Mesenchymal stem cell (in vitro differentiated cells and primary cell): ENCODE results near the gene VRK2.

Experiments used
- DNase-seq: peaks from one replicate; pipeline ENCODE4 v3.0.0-alpha.2; 2013
- H2AFZ ChIP-seq: one replicate; pipeline ENCODE4 v1.6.1; 2013; ENCODE audit warnings: low read depth, mild to moderate bottlenecking, control low read depth, inconsistent platforms, low read length, moderate library complexity
- H2AK5ac ChIP-seq: 2 replicates; pipeline ENCODE4 v1.6.1; 2013; ENCODE audit warnings: low read length, moderate library complexity, mild to moderate bottlenecking, inconsistent platforms; ENCODE audit not compliant: severe bottlenecking
- H2BK120ac ChIP-seq: one replicate; pipeline ENCODE4 v1.6.1; 2013; ENCODE audit warnings: low read depth, mild to moderate bottlenecking, inconsistent platforms, low read length, moderate library complexity
- H2BK12ac ChIP-seq, 2 experiments: one replicate each; pipeline ENCODE4 v1.6.1; 2013; ENCODE audit warnings: inconsistent platforms in 2 of 2, low read length in 2 of 2, mild to moderate bottlenecking in 2 of 2, moderate library complexity in 2 of 2, control low read depth in 1 of 2
- H2BK15ac ChIP-seq: one replicate; pipeline ENCODE4 v1.6.1; 2013; ENCODE audit warnings: mild to moderate bottlenecking, low read depth, inconsistent platforms; ENCODE audit not compliant: poor library complexity, severe bottlenecking
- H2BK5ac ChIP-seq: 2 replicates; pipeline ENCODE4 v1.6.1; 2013; ENCODE audit warnings: low read depth, mild to moderate bottlenecking, low read length, control low read depth, inconsistent platforms; ENCODE audit not compliant: poor library complexity, severe bottlenecking
- H3K14ac ChIP-seq, 2 experiments: one replicate each; pipeline ENCODE4 v1.6.1; 2013; ENCODE audit warnings: inconsistent platforms in 2 of 2, low read length in 2 of 2, control low read depth in 1 of 2, mild to moderate bottlenecking in 1 of 2, moderate library complexity in 1 of 2
- H3K18ac ChIP-seq, 2 experiments: one replicate each; pipeline ENCODE4 v1.6.1; 2013; ENCODE audit warnings: inconsistent platforms in 2 of 2, low read length in 2 of 2, control low read depth in 1 of 2, low read depth in 1 of 2, mild to moderate bottlenecking in 1 of 2
- H3K23ac ChIP-seq, 2 experiments: one replicate each; pipeline ENCODE4 v1.6.1; 2013; ENCODE audit warnings: inconsistent platforms in 2 of 2, low read length in 2 of 2, mild to moderate bottlenecking in 2 of 2, moderate library complexity in 2 of 2, control low read depth in 1 of 2
- H3K27ac ChIP-seq: 2 replicates; pipeline ENCODE4 v1.5.1; 2013; ENCODE audit warnings: mild to moderate bottlenecking, moderate library complexity, low read length, control low read depth, inconsistent platforms; ENCODE audit not compliant: poor library complexity, severe bottlenecking
- H3K27me3 ChIP-seq, 2 experiments: 2 replicates each; pipeline versions ENCODE4 v1.6.1 to v1.7.0; 2013; ENCODE audit warnings: low read length in 2 of 2, mild to moderate bottlenecking in 2 of 2, moderate library complexity in 2 of 2, control low read depth in 1 of 2, inconsistent platforms in 1 of 2; ENCODE audit not compliant: control insufficient read depth in 1 of 2, insufficient read depth in 1 of 2
- H3K36me3 ChIP-seq, 2 experiments: 2 replicates each; pipeline versions ENCODE4 v1.6.1 to v1.7.0; 2013; ENCODE audit warnings: low read length in 2 of 2, control low read depth in 1 of 2, inconsistent platforms in 1 of 2, low read depth in 1 of 2, mild to moderate bottlenecking in 1 of 2; ENCODE audit not compliant: insufficient read depth in 2 of 2, control insufficient read depth in 1 of 2
- H3K4ac ChIP-seq, 2 experiments: one replicate each; pipeline ENCODE4 v1.6.1; 2013; ENCODE audit warnings: inconsistent platforms in 2 of 2, low read length in 2 of 2, mild to moderate bottlenecking in 2 of 2, moderate library complexity in 2 of 2, control low read depth in 1 of 2, low read depth in 1 of 2
- H3K4me1 ChIP-seq: 2 replicates; pipeline ENCODE4 v1.6.1; 2013; ENCODE audit warnings: low read depth, low read length, control low read depth; ENCODE audit not compliant: control insufficient read depth, insufficient read depth
- H3K4me2 ChIP-seq: 2 replicates; pipeline ENCODE4 v1.6.1; 2013; ENCODE audit warnings: low read length, mild to moderate bottlenecking, inconsistent platforms; ENCODE audit not compliant: poor library complexity, severe bottlenecking
- H3K4me3 ChIP-seq, 2 experiments: 2 replicates each; pipeline versions ENCODE4 v1.5.1 to v1.7.0; 2013; ENCODE audit warnings: low read length in 2 of 2, mild to moderate bottlenecking in 2 of 2, control low read depth in 1 of 2, low read depth in 1 of 2; ENCODE audit not compliant: insufficient read depth in 1 of 2
- H3K79me1 ChIP-seq: replicated peaks from 2 replicates; pipeline ENCODE4 v1.6.1; 2013; ENCODE audit warnings: mild to moderate bottlenecking, control low read depth, low read length, inconsistent platforms; ENCODE audit not compliant: poor library complexity, severe bottlenecking
- H3K9ac ChIP-seq: 2 replicates; pipeline ENCODE4 v1.7.0; 2013; ENCODE audit warnings: mild to moderate bottlenecking, low read length, moderate library complexity
- H3K9me3 ChIP-seq: 2 replicates; pipeline ENCODE4 v1.7.0; 2013; ENCODE audit warnings: mild to moderate bottlenecking, low read length; ENCODE audit not compliant: control insufficient read depth
- H4K8ac ChIP-seq: one replicate; pipeline ENCODE4 v1.6.1; 2013; ENCODE audit warnings: inconsistent platforms, mild to moderate bottlenecking, low read length, moderate library complexity
- H4K91ac ChIP-seq: one replicate; pipeline ENCODE4 v1.6.1; 2013; ENCODE audit warnings: mild to moderate bottlenecking, low read length, inconsistent platforms
- WGBS: methylation state at CpG from one replicate; pipeline ENCODE4 v1.1.7; 2013; ENCODE audit warnings: mixed read lengths; 5-methylcytosine and 5-hydroxymethylcytosine counted together

The VRK2 gene

DNA sequence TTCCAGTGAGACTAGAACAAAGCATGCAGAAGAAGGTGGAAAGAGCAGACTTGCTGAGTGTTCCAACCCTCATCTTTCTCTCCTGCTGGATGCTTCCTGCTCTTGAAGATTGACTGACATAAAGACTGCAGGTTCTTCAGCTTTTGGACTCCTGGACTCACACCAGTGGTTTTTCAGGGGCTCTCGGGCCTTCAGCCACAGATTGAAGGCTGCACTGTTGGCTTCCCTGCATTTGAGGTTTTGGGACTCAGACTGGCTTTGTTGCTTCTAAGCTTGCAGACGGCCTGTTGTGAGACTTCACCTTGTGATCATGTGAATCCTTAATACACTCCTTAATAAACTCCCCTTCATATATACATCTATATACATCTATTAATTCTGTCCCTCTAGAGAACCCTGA lies 20.4 kb downstream of the VRK2 start:
- H4K8ac ChIP-seq, result no peak overlapping the region
- H3K36me3 ChIP-seq, result peaks cover 0 to 24% of the 10 kb centered on the region in 2 experiments
- no peak overlapping the region for H3K18ac ChIP-seq
- H2BK120ac ChIP-seq, result no peak overlapping the region
- no peaks in the 10 kb centered on the region for H3K27me3 ChIP-seq
- no peak overlapping the region for H3K23ac ChIP-seq
- no peak overlapping the region for H4K91ac ChIP-seq
- no peak overlapping the region for H2BK15ac ChIP-seq
- no peak overlapping the region for H3K4me2 ChIP-seq
- H3K4ac ChIP-seq, result no peak overlapping the region
- H2BK12ac ChIP-seq, result no peak overlapping the region
- DNase-seq, result no peak
- H3K9me3 ChIP-seq, result peaks cover 3% of the 10 kb centered on the region
- H3K4me3 ChIP-seq, result no peak overlapping the region
- no peaks in the 10 kb centered on the region for H3K4me1 ChIP-seq
- H3K79me1 ChIP-seq, result peaks cover 14% of the 10 kb centered on the region
- H3K9ac ChIP-seq, result no peak overlapping the region
- no peak overlapping the region for H2BK5ac ChIP-seq
- WGBS, result 97% methylated on average over 2 of the region's 2 CpGs
- no peak overlapping the region for H3K14ac ChIP-seq
- no peak overlapping the region for H2AFZ ChIP-seq
- no peak overlapping the region for H3K27ac ChIP-seq
- H2AK5ac ChIP-seq, result no peak overlapping the region

GRCh38 chr2:58070765-58071164 lies 24.2 kb downstream of the VRK2 start:
- H3K27me3 ChIP-seq, result no peaks in the 10 kb centered on the region
- H2AFZ ChIP-seq, result no peak overlapping the region
- H2AK5ac ChIP-seq, result no peak overlapping the region
- H3K14ac ChIP-seq, result no peak overlapping the region
- no peak for DNase-seq
- H4K8ac ChIP-seq, result no peak overlapping the region
- H3K9ac ChIP-seq, result no peak overlapping the region
- no peak overlapping the region for H2BK15ac ChIP-seq
- no peak overlapping the region for H3K18ac ChIP-seq
- H3K36me3 ChIP-seq, result peaks cover 0 to 42% of the 10 kb centered on the region in 2 experiments
- H3K4me2 ChIP-seq, result no peak overlapping the region
- no peaks in the 10 kb centered on the region for H3K4me1 ChIP-seq
- H3K79me1 ChIP-seq, result peaks cover 19% of the 10 kb centered on the region
- no peak overlapping the region for H3K27ac ChIP-seq
- no peak overlapping the region for H2BK12ac ChIP-seq
- H3K23ac ChIP-seq, result no peak overlapping the region
- no peak overlapping the region for H2BK120ac ChIP-seq
- peaks cover 7% of the 10 kb centered on the region for H3K9me3 ChIP-seq
- H2BK5ac ChIP-seq, result no peak overlapping the region
- no peak overlapping the region for H3K4me3 ChIP-seq
- no peak overlapping the region for H3K4ac ChIP-seq
- no peak overlapping the region for H4K91ac ChIP-seq
- WGBS, result 92% methylated on average over 1 of the region's 2 CpGs

DNA sequence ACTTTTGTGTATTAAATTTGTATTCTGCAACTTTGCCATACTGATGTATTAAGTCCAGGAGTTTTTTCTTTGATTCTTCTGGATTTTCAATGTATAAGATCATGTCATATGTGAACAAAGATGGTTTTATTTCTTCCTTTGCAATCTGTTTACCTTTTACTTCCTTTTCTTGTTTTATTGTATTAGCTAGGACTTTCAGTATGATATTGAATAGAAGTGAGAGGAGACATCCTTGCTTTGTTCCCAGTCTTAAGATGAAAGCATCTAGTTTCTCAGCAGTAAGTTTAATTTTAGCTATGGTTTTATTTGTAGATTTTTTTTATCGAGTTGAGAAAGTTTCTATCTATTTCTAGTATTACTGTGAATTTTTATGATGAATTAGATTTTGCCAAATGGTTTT lies 25.5 kb downstream of the VRK2 start:
- Histone ChIP-seq H3K9me3 (peaks cover 7% of the 10 kb centered on the region), H2BK15ac (no peak overlapping the region), H2AK5ac (no peak overlapping the region), H2BK12ac (no peak overlapping the region), H3K18ac (no peak overlapping the region), H2AFZ (no peak overlapping the region), H3K4me3 (no peak overlapping the region), H2BK5ac (peak overlapping the region; percentile 73), H3K14ac (no peak overlapping the region), H3K79me1 (peaks cover 14% of the 10 kb centered on the region), H3K27ac (no peak overlapping the region), H2BK120ac (no peak overlapping the region), H3K27me3 (no peaks in the 10 kb centered on the region), H4K91ac (no peak overlapping the region), H3K4me2 (no peak overlapping the region), H3K23ac (no peak overlapping the region), H3K4me1 (no peaks in the 10 kb centered on the region), H3K36me3 (peaks cover 0 to 38% of the 10 kb centered on the region in 2 experiments), H3K9ac (no peak overlapping the region), H4K8ac (no peak overlapping the region), H3K4ac (no peak overlapping the region)
- 100% methylated on average over 1 of the region's 1 CpG for WGBS
- DNase-seq, result no peak

- Histone ChIP-seq H3K9ac (no peak overlapping the region), H3K27me3 (no peaks in the 10 kb centered on the region), H3K27ac (no peak overlapping the region), H2BK12ac (no peak overlapping the region), H3K9me3 (peaks cover 7% of the 10 kb centered on the region), H3K18ac (no peak overlapping the region), H3K36me3 (peaks cover 0 to 38% of the 10 kb centered on the region in 2 experiments), H3K4ac (no peak overlapping the region), H2AK5ac (no peak overlapping the region), H3K4me2 (no peak overlapping the region), H2BK120ac (no peak overlapping the region), H3K4me1 (no peaks in the 10 kb centered on the region), H4K8ac (no peak overlapping the region), H2BK5ac (no peak overlapping the region), H3K79me1 (peaks cover 14% of the 10 kb centered on the region), H3K4me3 (no peak overlapping the region), H4K91ac (no peak overlapping the region), H3K14ac (no peak overlapping the region), H2BK15ac (no peak overlapping the region), H2AFZ (no peak overlapping the region), H3K23ac (no peak overlapping the region)
- no peak for DNase-seq
- WGBS, result 100% methylated on average over 2 of the region's 3 CpGs
Observed at GRCh38 chr2:58073008-58073407, 26.4 kb downstream of the VRK2 start.
